NCI-H146 treated with DMSO at 0.1 percent for 48 hours (cell line): ENCODE results near the gene MYBPH.

Source experiments
- DNase-seq: peaks from one replicate; lab custom pipeline; 2025; ENCODE audit not compliant: unreplicated experiment; lab: John Stamatoyannopoulos, UW

Gene MYBPH

GRCh38 chr1:203175237-203175826, at the start of gene MYBPH:
Gene MYBPH, minus strand, starts transcription at chr1:203175826. Its CDS starts 71 bp downstream, at chr1:203175755.
- no peak for DNase-seq

- no peak for DNase-seq
Measured at GRCh38 chr1:203225071-203225470, 49.4 kb upstream of the MYBPH start.

GRCh38 chr1:203223012-203223775, 47.6 kb upstream of the MYBPH start:
- no peak for DNase-seq

- DNase-seq, result no peak
Measured at GRCh38 chr1:203219934-203220333, 44.3 kb upstream of the MYBPH start.

GRCh38 chr1:203219171-203219570, 43.5 kb upstream of the MYBPH start:
- no peak for DNase-seq

GRCh38 chr1:203217668-203218067, 42.0 kb upstream of the MYBPH start:
- no peak for DNase-seq

GRCh38 chr1:203217139-203217655, 41.6 kb upstream of the MYBPH start:
- no peak for DNase-seq

- DNase-seq, result peak; percentile 50
Measured at GRCh38 chr1:203216274-203217138, 40.9 kb upstream of the MYBPH start.

GRCh38 chr1:203215573-203215972, 39.9 kb upstream of the MYBPH start:
- DNase-seq, result no peak

GRCh38 chr1:203214871-203215270, 39.2 kb upstream of the MYBPH start:
- no peak for DNase-seq

GRCh38 chr1:203213126-203213525, 37.5 kb upstream of the MYBPH start:
- no peak for DNase-seq

GRCh38 chr1:203211812-203212211, 36.2 kb upstream of the MYBPH start:
- no peak for DNase-seq

- no peak for DNase-seq
Measured at GRCh38 chr1:203210988-203211387, 35.4 kb upstream of the MYBPH start.

GRCh38 chr1:203210350-203210749, 34.7 kb upstream of the MYBPH start:
- DNase-seq, result no peak

GRCh38 chr1:203208181-203208580, 32.6 kb upstream of the MYBPH start:
- no peak for DNase-seq

GRCh38 chr1:203207751-203208150, 32.1 kb upstream of the MYBPH start:
- no peak for DNase-seq

- no peak for DNase-seq
Measured at GRCh38 chr1:203206129-203206687, 30.6 kb upstream of the MYBPH start.

GRCh38 chr1:203204756-203205155, 29.1 kb upstream of the MYBPH start:
- DNase-seq, result no peak

- DNase-seq, result no peak
Measured at GRCh38 chr1:203202431-203203245, 27.0 kb upstream of the MYBPH start.

GRCh38 chr1:203201516-203202205, 26.0 kb upstream of the MYBPH start:
- DNase-seq, result no peak
